ENCODE data around the gene PCNX2. TPM values are rescaled to one million over a fixed set of nuclear protein-coding genes. Genes with fewer than 3 reads are reported as not detected.

Gene PCNX2
- total and polyA plus RNA-seq, 2 of the 13 experiments (the other 11 are each of a cell fraction or from before 2014, with no cell fraction given): 0.11 to 0.42 TPM

DNA sequence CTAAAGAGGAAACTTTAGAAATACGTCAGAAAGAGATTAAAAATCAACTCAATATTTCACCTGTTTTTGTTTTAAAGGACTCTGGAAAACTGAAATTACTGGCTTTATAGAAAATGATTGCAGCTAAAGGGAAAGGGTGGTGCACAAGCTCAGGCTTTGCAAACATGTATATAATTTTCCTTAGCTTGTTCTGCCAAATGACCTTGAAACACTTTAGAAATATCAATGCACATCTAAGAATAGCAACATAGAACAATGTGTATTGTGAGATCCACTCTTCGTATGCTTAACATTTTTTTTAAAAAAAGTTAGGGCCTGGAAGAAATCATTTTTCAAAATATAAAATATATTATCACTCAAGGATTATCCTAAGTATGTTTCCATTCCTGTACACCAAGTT lies 201.3 kb downstream of the PCNX2 start:
- Histone ChIP-seq H3K4me1 (ENCODE audit: insufficient read depth, low read length) (no peaks in the 10 kb centered on the region), H3K4me2 (ENCODE audit: low read depth, low read length) (no peak overlapping the region), H4K20me1 (ENCODE audit: insufficient read depth, low read length) (no peaks in the 10 kb centered on the region), H3K79me2 (ENCODE audit: insufficient read depth, low read length) (no peaks in the 10 kb centered on the region), H3K36me3 (replicated peaks in 1 of 2; ENCODE audit: control insufficient read depth in 1 of 2, insufficient read depth in 2 of 2, low read length in 2 of 2) (no peaks in the 10 kb centered on the region), H3K4me3 (replicated peaks in 1 of 3; ENCODE audit: insufficient read depth in 1 of 3, low read depth in 2 of 3, low read length in 3 of 3) (no peak overlapping the region), H2AFZ (ENCODE audit: low read length) (no peak overlapping the region), H3K9me3 (ENCODE audit: low read length) (no peaks in the 10 kb centered on the region), H3K9ac (ENCODE audit: insufficient read depth, low read depth, low read length) (no peak overlapping the region), H3K27me3 (ENCODE audit: control insufficient read depth in 1 of 2, insufficient read depth in 2 of 2, low read length in 2 of 2) (no peaks in the 10 kb centered on the region), H3K27ac (ENCODE audit: extremely low read length, insufficient read depth, low read length) (no peak overlapping the region)
- TF ChIP-seq CREBL2 (CRISPR knock-in tag; IDR thresholded peaks at IDR 0.05; ENCODE audit: borderline replicate concordance) (no peak), ERF (CRISPR knock-in tag; IDR thresholded peaks at IDR 0.05) (no peak), JUNB (CRISPR knock-in tag; IDR thresholded peaks at IDR 0.05; ENCODE audit: borderline replicate concordance) (no peak), FOXJ3 (CRISPR knock-in tag; IDR thresholded peaks at IDR 0.05; ENCODE audit: borderline replicate concordance) (no peak), ZNF766 (CRISPR knock-in tag; IDR thresholded peaks at IDR 0.05; ENCODE audit: borderline replicate concordance) (no peak)
- TF ChIP-seq, protein P1, sequence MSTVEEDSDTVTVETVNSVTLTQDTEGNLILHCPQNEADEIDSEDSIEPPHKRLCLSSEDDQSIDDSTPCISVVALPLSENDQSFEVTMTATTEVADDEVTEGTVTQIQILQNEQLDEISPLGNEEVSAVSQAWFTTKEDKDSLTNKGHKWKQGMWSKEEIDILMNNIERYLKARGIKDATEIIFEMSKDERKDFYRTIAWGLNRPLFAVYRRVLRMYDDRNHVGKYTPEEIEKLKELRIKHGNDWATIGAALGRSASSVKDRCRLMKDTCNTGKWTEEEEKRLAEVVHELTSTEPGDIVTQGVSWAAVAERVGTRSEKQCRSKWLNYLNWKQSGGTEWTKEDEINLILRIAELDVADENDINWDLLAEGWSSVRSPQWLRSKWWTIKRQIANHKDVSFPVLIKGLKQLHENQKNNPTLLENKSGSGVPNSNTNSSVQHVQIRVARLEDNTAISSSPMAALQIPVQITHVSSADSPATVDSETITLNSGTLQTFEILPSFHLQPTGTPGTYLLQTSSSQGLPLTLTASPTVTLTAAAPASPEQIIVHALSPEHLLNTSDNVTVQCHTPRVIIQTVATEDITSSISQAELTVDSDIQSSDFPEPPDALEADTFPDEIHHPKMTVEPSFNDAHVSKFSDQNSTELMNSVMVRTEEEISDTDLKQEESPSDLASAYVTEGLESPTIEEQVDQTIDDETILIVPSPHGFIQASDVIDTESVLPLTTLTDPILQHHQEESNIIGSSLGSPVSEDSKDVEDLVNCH (CRISPR knock-in tag; IDR thresholded peaks at IDR 0.05): no peak
- ATAC-seq (no peak), FAIRE-seq (no peak), DNase-seq (ENCODE audit: low spot score) (no peak)
- POLR2A ChIA-PET: no interaction called here
- in situ Hi-C loops (cut with HindIII; ENCODE audit: extremely low pct_ligation_motif_present, low pct_unique_long_range_greater_than_20kb) (no loop called here), intact Hi-C loops (cut with micrococcal nuclease; ENCODE audit: unreplicated experiment) (no loop called here)
- CTCF ChIA-PET (ENCODE audit: low intra/inter-chr PET ratio, low total read pairs): no interaction called here
- BruUV-seq (replicated peaks): no TSS peak
- 2% methylated on average over 2 of the region's 2 CpGs for WGBS (ENCODE audit: low lambda C conversion rate)
